ENCODE results near the gene TOMM70.
"Not testable (repeated sequence)": the region's sequence is repeated elsewhere in the genome, so short reads cannot be mapped to it uniquely, and the experiment has no call there.

Gene TOMM70

DNA sequence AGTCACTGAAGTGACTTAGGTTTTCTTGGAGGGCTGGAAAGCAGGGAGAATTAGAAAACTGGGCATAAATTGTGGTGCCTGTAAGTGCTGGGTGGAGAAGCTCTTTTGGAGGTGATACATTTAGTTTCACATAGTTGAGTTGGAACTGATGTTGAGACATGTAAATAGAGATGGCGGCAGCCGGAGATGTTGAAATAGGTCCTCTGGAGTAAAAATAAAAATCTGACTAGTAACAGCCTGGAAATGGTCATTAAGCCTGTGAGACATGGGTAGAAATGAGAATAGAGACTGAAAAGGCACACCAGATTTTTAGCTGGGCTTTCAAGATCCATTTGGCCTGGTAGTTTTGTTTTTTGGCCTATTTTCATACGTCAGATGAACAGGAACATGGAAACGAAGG is 69.2 kb downstream of the TOMM70 start:
- no peak for DNase-seq (ENCODE audit: low spot score)

DNA sequence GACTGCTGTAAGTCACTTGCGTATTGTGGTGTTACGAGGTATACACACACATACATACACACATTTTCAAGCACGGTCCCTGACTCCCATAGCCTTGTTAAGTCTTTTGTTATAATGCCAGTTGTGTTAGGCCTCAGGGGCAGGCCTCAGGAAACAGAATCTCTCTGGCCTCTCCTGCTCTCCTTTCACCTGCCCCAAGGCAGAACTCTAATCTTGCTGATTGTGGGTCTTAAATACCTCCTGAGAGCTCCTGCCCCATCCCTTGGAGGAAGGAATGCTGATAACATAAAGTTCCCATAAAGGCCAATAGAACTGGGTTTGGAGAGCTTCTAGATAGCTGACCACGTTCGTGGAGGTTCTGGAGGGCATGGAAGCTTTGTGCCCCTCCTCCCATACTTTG is 70.2 kb downstream of the TOMM70 start:
- in situ Hi-C loops (cut with MboI; ENCODE audit: low sequenced_read_pairs, unreplicated experiment): no loop called here
- no peak for DNase-seq (ENCODE audit: low spot score)
- TF ChIP-seq, protein P1, sequence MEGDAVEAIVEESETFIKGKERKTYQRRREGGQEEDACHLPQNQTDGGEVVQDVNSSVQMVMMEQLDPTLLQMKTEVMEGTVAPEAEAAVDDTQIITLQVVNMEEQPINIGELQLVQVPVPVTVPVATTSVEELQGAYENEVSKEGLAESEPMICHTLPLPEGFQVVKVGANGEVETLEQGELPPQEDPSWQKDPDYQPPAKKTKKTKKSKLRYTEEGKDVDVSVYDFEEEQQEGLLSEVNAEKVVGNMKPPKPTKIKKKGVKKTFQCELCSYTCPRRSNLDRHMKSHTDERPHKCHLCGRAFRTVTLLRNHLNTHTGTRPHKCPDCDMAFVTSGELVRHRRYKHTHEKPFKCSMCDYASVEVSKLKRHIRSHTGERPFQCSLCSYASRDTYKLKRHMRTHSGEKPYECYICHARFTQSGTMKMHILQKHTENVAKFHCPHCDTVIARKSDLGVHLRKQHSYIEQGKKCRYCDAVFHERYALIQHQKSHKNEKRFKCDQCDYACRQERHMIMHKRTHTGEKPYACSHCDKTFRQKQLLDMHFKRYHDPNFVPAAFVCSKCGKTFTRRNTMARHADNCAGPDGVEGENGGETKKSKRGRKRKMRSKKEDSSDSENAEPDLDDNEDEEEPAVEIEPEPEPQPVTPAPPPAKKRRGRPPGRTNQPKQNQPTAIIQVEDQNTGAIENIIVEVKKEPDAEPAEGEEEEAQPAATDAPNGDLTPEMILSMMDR (IDR thresholded peaks at IDR 0.05; ENCODE audit: borderline replicate concordance, control extremely low read depth, extremely low read depth, insufficient read depth, missing control alignments): no peak

More for the DNA sequence above, 69.2 kb downstream of the TOMM70 start:
- TF ChIP-seq, protein P1 (IDR thresholded peaks at IDR 0.05; ENCODE audit: borderline replicate concordance, control extremely low read depth, extremely low read depth, insufficient read depth, missing control alignments): no peak
- in situ Hi-C loops (cut with MboI; ENCODE audit: low sequenced_read_pairs, unreplicated experiment): no loop called here

DNA sequence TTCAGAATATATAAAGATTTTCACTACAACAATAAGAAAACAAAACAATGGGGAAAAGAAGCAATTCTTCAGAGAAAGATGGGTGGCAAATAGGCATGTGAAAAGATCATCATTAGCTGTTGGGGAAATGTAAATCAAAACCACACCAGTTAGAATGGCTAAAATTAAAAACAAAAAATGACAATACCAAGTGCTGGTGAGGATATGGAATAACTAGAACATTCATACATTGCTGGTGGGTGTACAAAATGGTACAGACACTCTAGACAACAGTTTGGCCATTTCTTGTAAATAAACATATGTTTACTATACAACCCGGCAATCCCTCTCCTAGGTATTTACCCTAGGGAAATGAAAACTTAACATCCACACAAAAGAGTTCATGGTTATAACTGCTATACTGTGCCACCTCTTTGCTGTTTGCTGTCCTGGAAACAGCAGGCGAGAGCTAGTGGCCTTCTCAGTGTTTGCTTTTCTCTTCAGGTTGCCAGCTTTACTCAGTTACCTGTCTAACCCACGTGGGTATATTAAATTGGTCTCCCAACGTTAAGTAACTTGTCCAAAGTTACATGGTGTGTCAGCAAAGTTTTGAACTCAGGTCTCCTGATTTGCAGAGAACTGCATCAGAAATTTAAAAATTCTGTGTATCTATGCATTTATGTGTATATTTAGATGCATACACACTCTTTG is 70.9 kb downstream of the TOMM70 start:
- in situ Hi-C loops (cut with MboI; ENCODE audit: low sequenced_read_pairs, unreplicated experiment): no loop called here
- TF ChIP-seq, protein P1 (IDR thresholded peaks at IDR 0.05; ENCODE audit: borderline replicate concordance, control extremely low read depth, extremely low read depth, insufficient read depth, missing control alignments): no peak

DNA sequence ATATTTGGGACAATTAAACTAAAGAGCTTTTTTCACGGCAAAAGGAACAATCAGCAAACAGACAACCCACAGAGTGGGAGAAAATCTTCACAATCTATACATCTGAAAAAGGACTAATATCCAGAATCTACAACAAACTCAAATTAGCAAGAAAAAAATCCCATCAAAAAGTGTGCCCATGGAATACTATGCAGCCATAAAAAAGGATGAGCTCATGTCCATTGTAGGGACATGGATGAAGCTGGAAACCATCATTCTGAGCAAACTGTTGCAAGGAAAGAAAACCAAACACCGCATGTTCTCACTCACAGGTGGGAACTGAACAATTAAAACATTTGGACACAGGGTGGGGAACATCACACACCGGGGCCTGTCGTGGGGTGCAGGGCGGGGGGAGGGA is 73.5 kb downstream of the TOMM70 start:
- in situ Hi-C loops (cut with MboI; ENCODE audit: low sequenced_read_pairs, unreplicated experiment); DNase-seq (ENCODE audit: low spot score): not testable (repeated sequence)

More for the DNA sequence above, 70.9 kb downstream of the TOMM70 start:
- no peak for DNase-seq (ENCODE audit: low spot score)

DNA sequence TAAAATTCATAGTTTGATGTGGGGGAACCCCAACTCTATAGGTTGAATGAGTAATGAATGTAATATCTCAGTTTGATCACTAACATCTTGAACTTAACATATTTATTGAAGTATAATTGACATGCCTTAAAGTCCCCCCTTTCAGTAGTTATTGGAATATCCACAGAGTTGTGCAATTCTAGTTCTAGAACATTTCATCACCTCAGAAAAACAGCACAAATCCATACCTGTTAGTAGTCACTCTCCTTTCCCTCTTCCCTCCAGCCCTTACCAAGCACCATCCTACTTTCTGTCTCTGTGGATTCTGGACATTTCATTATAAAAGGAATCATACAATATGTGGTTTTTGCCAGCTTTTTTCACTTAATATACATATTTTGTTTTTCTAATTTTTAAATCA is 75.1 kb downstream of the TOMM70 start:
- in situ Hi-C loops (cut with MboI; ENCODE audit: low sequenced_read_pairs, unreplicated experiment): no loop called here
- TF ChIP-seq, protein P1 (IDR thresholded peaks at IDR 0.05; ENCODE audit: borderline replicate concordance, control extremely low read depth, extremely low read depth, insufficient read depth, missing control alignments): no peak
- DNase-seq (ENCODE audit: low spot score): no peak

DNA sequence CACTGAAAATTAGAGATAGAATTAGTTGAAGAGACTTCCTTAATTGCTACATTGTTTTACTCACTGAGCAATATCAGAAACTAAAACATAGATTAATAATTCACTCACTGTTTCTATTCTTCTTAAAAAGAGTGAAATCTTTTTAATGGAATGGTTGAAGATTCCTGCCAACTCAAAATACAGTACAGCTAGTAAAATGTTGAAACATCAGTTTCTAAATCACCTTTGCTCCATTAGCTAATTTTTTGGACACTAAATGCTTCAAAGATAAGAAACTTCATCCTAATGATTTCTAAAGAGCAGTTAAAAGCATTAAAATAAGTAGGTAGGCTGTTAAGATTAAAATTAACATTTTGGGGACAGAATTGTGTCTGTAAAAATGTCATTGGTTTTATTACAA is 76.8 kb downstream of the TOMM70 start:
- in situ Hi-C loops (cut with MboI; ENCODE audit: low sequenced_read_pairs, unreplicated experiment): no loop called here

DNA sequence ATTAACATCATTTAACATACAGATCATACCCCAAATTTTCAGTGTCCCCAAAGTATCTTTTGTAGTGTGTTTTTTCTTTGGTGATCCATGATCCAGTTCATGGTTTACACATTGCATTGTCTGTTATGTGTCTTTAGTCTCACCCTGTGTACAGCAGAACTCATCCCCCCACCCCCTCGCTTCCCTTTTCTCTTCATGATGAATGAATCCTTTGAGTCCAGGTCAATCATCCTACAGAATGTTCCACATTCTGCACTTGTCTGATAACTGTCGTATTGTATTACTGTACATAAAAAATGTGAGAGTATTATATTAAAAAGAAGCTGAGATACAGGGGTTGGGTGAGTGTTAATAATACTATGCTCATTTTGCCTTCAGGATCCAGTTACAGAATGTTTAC is 80.9 kb downstream of the TOMM70 start:
- TF ChIP-seq, protein P1 (IDR thresholded peaks at IDR 0.05; ENCODE audit: borderline replicate concordance, control extremely low read depth, extremely low read depth, insufficient read depth, missing control alignments): no peak
- DNase-seq (ENCODE audit: low spot score): no peak
- in situ Hi-C loops (cut with MboI; ENCODE audit: low sequenced_read_pairs, unreplicated experiment): loop anchor here (10.0 kb wide), 1 partner anchor 275 kb away; no protein-coding TSS in a partner anchor

More for the DNA sequence above, 76.8 kb downstream of the TOMM70 start:
- no peak for DNase-seq (ENCODE audit: low spot score)
- TF ChIP-seq, protein P1 (IDR thresholded peaks at IDR 0.05; ENCODE audit: borderline replicate concordance, control extremely low read depth, extremely low read depth, insufficient read depth, missing control alignments): no peak

Data from GM13976 (cell line).